ENCODE results near the gene SLC36A1.

DNA sequence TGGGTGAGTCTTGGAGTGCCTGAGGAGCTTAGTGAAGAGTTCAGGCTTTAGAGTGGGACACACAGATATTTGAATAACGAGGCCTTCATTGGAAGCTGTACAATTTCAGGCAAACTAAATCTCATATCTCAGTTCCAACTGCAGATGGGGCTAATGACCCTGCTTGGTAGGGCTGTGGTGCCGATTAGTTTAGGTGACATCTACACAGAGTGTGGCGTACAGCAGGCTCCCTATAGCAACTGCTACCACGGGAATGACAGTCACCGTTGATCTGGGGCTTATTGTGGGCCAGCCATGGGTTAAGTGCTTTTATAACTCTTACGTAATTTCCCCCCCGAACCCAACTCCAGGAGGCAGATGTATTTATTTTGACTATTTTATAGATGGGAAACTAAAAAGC lies 72.9 kb downstream of the SLC36A1 start:
- TF ChIP-seq CTCF (IDR thresholded peaks at IDR 0.05) (no peak), POLR2A (IDR thresholded peaks at IDR 0.05) (no peak)
